Muscle of arm (tissue), 12 donors: ENCODE data around the gene SEMA6D. TPM values are rescaled to one million over a fixed set of nuclear protein-coding genes. Genes with fewer than 3 reads are reported as not detected.
"Not testable (repeated sequence)": the region's sequence is repeated elsewhere in the genome, so short reads cannot be mapped to it uniquely, and the experiment has no call there.

Experiments
- DNase-seq: peaks from one replicate; pipeline ENCODE4 v3.0.0-alpha.2; 2013
- polyA plus RNA-seq, 12 donors: library from polyadenylated mRNA; unstranded; fragments of 120-200 nt; gene quantifications; one replicate each; pipeline ENCODE4 v1.2.1, GENCODE V29; 2013; ENCODE audit not compliant: insufficient read length in 12 of 12

Gene SEMA6D
- polyA plus RNA-seq, 12 donors = 44.0 to 90.9 (median 68.3) TPM; not detected in 1

DNA sequence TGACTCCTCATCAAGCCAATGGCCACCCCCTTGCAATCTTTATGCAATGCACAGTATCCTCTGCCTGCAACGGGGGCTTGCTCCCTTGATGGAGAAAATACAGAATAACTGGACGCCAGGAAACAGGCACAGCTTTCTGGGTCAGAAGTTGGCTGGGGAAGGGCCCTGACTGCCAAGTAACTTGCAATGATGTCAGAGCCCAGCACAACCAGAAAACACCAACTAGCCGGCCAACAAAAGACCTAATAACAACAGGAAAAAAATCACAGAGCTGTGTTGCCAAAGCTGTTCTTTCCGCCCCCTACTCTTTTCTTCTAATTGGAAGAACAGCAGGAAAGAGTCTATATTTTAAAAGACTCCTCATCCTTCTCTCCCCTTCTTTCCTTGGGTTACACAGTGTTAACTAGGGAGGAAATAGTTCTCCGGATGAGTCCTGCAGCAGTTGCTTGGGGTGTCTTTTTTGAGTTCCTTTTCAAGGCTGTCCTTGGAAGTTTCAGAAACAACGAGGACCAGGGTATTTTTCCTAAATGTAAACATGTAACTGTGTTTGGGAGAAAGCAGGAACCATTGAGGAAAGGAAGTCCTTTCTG lies 1.4 kb upstream of the SEMA6D start:
- peak; percentile 56 for DNase-seq

DNA sequence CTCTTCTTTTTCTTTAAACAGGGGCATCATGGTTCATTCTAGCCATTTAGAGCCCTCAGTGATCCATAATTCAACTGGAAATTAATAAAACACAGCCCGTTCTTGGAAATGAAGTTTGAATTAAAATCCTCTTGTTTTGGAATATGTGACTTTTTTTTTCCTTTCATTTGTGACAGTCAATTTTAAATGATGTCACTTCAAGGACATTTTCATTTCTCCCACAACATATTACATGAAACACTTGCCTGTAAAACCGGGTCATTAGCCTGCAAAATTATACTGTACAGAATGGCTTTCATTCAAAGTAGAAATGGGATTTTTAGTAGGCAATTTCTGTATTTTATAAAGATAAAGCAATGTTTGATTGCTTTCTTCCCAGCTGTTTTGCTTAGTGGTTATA lies 789 bp upstream of the SEMA6D start:
- DNase-seq = no peak

GRCh38 chr15:47718497-47719437 lies 1.5 kb downstream of the SEMA6D start:
- DNase-seq = peak; percentile 73

GRCh38 chr15:47719730-47720129 lies 2.4 kb downstream of the SEMA6D start:
- no peak for DNase-seq

DNA sequence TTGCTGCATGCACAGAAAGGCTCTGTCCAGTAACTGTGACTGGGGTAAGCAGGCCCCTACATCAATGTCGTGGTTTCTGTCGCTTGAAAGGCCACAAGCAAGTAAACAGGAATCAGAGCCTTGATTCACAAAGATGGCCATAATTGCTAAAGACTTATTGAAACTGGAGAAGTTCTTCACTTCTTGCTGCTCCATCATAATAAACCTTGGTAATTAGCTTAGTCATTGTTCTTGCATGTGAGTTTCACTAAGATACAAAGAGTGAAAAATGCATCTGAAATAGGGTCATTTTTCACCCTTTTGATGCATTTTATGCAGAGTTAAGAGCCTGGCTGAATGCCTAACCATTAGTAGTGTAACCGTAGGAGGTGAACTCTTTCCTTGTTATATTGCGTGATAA lies 3.2 kb downstream of the SEMA6D start:
- no peak for DNase-seq

DNA sequence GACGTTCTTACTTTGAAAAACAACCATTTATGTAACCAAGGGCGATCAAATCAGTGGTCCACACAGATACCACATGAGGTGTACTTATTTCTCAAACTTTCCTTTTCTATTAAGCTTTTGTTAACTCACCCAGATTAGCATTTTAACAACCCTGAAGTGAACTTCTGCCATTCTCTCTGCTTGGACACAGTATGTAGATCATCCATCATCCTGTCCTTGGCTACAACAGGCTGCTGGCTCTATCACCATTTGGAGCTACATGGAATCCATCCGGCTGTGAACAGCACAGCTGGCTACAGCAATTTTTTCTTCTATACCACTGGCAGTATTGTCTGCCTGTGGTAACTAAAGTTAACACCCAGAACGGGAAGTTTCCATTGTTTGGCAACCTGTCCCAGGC lies 4.4 kb downstream of the SEMA6D start:
- no peak for DNase-seq

- DNase-seq = no peak
Measured at GRCh38 chr15:47724346-47724745, 7.0 kb downstream of the SEMA6D start.

- DNase-seq = no peak
Measured at GRCh38 chr15:47725051-47725450, 7.7 kb downstream of the SEMA6D start.

DNA sequence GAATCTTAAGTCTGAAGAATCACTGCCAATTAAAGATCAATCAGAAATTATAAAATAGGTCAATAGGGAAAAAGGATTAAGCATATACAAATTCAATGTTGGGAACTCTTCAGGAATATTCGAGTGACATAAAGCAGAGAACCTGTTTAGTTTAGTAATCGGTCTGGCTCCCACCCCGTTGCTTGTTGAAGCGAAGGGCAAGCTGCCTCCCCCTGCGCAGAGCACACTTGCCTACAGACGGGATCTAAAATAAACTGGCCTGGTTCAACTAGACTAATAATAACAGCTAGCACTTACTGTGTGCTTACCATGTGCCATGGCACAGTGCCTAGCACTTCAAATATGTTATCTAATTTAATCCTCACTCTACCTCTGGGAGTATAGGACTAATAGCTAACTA lies 8.6 kb downstream of the SEMA6D start:
- no peak for DNase-seq

- DNase-seq = no peak
Measured at GRCh38 chr15:47726399-47726823, 9.1 kb downstream of the SEMA6D start.

DNA sequence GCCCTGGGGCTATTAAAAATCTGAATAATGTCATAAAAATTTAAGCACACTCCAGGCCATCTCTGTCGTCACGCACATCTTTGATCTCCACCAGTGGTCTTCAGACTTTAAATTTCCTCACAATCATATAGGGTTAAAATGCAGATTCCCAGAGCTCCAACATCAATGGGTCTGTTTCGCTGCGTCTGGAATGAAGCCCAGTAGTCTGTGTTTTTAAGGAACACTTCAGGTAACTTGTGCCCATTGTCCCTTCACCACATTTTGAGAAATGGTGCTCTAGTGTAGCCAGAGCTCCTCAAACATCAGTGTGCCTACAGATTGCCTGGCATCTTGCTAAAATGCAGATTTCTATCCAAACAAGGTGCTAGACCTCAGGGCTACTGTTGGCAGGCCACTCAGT lies 9.8 kb downstream of the SEMA6D start:
- no peak for DNase-seq

GRCh38 chr15:47727676-47728075 lies 10.4 kb downstream of the SEMA6D start:
- no peak for DNase-seq

DNA sequence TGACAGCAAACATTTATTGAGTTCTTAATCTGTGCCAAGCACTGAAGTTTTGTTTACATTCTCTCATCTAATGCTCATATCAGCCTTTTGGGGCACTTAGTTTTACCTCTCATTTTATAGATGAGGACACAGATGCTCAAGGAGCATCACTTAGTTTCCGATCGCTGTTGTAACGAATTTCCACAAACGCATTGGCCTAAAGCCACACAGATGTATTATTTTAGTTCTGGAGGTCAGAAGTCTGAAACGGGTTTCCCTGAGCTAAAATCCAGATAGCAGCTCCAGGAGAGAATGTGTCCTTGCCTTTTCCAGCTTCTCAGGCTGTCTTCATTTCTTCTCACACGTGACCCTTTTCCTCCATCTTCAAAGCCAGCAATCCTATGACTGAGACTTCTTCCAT lies 11.1 kb downstream of the SEMA6D start:
- DNase-seq = no peak

DNA sequence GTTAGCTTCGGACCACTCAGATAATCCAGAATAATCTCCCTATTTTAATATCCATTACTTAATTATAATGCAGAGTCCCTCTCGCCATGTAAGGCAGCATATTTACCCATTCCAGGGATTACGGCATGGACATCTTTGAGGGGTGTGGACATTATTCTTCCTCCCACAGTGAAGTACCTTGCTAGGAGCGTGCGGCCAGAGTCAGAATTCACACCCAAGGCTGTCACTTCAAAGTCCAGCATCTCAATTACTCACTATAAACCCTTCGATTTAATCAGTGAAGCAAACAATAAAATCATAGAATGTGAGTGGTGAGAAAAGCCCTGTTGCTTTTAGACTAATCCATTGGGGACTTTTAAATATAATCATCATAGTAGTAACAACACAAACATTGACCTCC lies 11.6 kb downstream of the SEMA6D start:
- DNase-seq = no peak

- no peak for DNase-seq
Measured at GRCh38 chr15:47731230-47731629, 13.9 kb downstream of the SEMA6D start.

DNA sequence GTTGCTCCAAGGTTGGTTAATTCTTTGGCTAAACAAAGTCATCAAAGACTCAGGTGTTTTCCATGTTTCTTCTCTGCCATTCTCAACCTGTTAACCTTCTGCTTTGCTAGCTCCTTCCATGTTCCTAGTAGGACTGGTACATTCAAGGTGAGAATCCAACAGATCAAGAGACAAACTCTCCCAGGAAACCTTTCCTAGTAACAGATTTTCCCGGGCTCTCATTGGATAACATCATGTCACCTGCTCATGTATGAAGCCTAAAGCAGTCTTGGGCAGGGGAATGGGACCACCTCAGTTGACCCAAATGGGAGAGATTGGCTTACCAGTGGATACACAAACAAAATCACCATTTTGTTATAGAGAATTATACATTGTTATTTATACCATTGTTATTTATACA lies 14.9 kb downstream of the SEMA6D start:
- DNase-seq = no peak

DNA sequence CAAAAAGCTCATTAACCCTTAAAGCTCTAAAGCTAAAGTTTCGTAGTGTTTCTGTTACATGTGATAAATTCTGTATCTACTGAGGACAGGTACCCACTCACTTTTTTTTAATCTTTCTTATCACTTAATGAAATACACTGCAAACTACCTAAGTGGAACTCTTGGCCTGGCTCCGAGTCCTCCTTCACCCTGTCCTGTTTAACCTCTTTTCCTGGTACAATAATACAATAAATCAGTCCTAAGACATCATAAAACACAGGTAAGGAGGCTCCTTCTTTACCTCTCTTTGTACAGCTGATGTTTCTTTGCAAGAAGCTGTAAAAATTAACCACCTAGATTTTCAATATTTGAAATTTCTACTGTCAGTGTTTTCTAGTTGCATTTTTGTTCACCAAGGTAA lies 15.8 kb downstream of the SEMA6D start:
- no peak for DNase-seq

DNA sequence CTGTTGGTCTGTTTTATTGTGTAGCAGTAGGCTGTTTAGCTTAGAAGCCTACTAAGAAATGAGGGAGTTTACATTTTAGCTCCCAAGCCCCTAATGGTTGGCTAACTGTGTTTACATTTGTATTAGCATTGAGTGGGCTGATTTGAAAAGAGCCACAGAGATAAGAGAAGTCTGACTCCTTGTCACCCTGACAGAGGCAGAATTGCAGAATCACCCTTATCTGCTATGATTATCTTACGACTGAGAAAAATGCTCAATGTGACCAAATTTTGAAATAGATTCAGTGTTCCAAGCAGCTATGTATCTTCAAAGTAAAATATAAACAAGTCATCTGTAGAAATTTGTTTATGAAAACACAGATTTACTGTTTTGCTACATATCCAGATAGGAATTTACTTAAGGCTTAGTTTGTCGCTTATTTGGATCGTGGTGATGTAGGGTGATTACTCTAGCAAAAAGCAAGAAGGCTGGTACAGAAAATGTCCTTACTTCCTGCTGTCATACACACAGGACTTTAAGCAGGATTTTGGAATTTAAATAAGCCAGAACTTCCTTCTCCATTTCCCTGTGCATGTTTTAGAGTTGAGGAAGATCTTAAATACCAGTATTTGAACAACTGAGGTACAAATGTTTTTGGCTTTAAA lies 19.0 kb downstream of the SEMA6D start:
- no peak for DNase-seq

GRCh38 chr15:47737477-47737876 lies 20.2 kb downstream of the SEMA6D start:
- no peak for DNase-seq

DNA sequence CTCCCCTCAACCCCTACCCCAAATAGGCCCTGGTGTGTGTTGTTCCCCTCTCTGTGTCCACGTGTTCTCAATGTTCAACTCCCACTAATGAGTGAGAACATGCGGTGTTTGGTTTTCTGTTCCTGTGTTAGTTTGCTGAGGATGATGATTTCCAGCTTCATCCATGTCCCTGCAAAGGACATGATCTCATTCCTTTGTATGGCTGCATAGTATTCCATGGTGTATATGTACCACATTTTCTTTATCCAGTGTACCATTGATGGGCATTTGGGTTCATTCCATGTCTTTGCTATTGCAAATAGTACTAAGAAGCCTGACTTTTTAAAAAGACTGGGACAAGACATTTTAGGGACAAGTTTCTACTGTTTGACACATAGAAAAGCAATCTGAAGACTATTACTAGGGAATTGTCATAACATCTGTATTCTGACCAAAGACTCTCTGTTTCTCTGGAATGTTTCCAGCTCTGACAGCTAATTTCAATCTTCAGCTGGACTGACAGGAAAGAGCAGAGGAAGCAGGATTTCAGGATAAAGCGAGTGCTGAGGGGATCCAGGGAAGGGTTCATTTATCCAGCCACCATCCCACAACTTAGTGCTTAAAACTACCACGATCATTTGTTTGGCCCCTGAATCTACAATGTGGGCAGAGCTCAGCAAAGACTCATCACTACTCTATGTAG lies 21.0 kb downstream of the SEMA6D start:
- DNase-seq = not testable (repeated sequence)

DNA sequence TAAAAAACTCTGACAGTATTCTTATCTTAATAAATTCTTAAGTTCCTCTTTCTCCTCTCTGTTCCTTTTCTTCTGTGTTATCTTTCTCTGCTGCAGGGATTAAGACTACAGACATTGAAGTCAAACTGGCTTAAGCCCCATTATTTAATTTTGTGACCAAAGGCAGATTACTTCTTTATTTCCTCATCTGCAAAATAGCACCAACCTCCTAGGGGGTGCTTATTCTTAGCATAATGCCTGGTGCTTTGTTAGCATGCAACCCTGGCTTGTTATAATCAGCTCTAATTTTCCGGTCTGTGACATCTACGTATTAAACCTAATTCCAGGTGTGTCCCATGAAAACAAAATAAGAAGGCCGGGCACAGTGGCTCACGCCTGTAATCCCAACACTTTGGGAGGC lies 23.8 kb downstream of the SEMA6D start:
- no peak for DNase-seq

- no peak for DNase-seq
Measured at GRCh38 chr15:47741907-47742306, 24.6 kb downstream of the SEMA6D start.
